ENCODE data around the gene SESTD1. TPM values are rescaled to one million over a fixed set of nuclear protein-coding genes. Genes with fewer than 3 reads are reported as not detected.

The SESTD1 gene
- total RNA-seq, 1 donor from 2014 or later: 29.7 TPM

GRCh38 chr2:179268277-179268925, 3.8 kb upstream of the SESTD1 start:
- H3K4me1 ChIP-seq (ENCODE audit: control insufficient read depth in 3 of 3, insufficient read depth in 3 of 3, low read length in 3 of 3): peaks cover 0 to 10% (median 5%) of the 10 kb centered on the region in 3 donors
- no peak overlapping the region for H3K4me3 ChIP-seq (ENCODE audit: low read length in 3 of 3)
- no peak overlapping the region for H3K9ac ChIP-seq (ENCODE audit: low read depth in 1 of 3, low read length in 3 of 3)
- H3K36me3 ChIP-seq (ENCODE audit: control insufficient read depth in 3 of 3, insufficient read depth in 3 of 3, low read length in 3 of 3): no peaks in the 10 kb centered on the region
- H3K27me3 ChIP-seq (ENCODE audit: control insufficient read depth in 3 of 3, insufficient read depth in 3 of 3, low read length in 3 of 3): no peaks in the 10 kb centered on the region
- no peak overlapping the region for H3K27ac ChIP-seq (ENCODE audit: low read depth, low read length)
- no peaks in the 10 kb centered on the region for H3K9me3 ChIP-seq (ENCODE audit: control insufficient read depth in 3 of 3, low read length in 3 of 3)

GRCh38 chr2:179266271-179266670, 1.6 kb upstream of the SESTD1 start:
- H3K36me3 ChIP-seq (ENCODE audit: control insufficient read depth in 3 of 3, insufficient read depth in 3 of 3, low read length in 3 of 3): no peaks in the 10 kb centered on the region
- H3K27ac ChIP-seq (ENCODE audit: low read depth, low read length): no peak overlapping the region
- H3K27me3 ChIP-seq (ENCODE audit: control insufficient read depth in 3 of 3, insufficient read depth in 3 of 3, low read length in 3 of 3): no peaks in the 10 kb centered on the region
- H3K4me1 ChIP-seq (ENCODE audit: control insufficient read depth in 3 of 3, insufficient read depth in 3 of 3, low read length in 3 of 3): peaks cover 0 to 12% (median 11%) of the 10 kb centered on the region in 3 donors
- H3K9me3 ChIP-seq (ENCODE audit: control insufficient read depth in 3 of 3, low read length in 3 of 3): no peaks in the 10 kb centered on the region
- H3K9ac ChIP-seq (ENCODE audit: low read depth in 1 of 3, low read length in 3 of 3): no peak overlapping the region
- no peak overlapping the region for H3K4me3 ChIP-seq (ENCODE audit: low read length in 3 of 3)

GRCh38 chr2:179265082-179265510, 464 bp upstream of the SESTD1 start:
- Histone ChIP-seq H3K9ac (ENCODE audit: low read depth in 1 of 3, low read length in 3 of 3) (peak overlapping the region; percentile 59 to 82 (median 66)), H3K27me3 (ENCODE audit: control insufficient read depth in 3 of 3, insufficient read depth in 3 of 3, low read length in 3 of 3) (no peaks in the 10 kb centered on the region), H3K36me3 (ENCODE audit: control insufficient read depth in 3 of 3, insufficient read depth in 3 of 3, low read length in 3 of 3) (no peaks in the 10 kb centered on the region), H3K27ac (ENCODE audit: low read depth, low read length) (peak overlapping the region; percentile 77), H3K9me3 (ENCODE audit: control insufficient read depth in 3 of 3, low read length in 3 of 3) (no peaks in the 10 kb centered on the region), H3K4me1 (ENCODE audit: control insufficient read depth in 3 of 3, insufficient read depth in 3 of 3, low read length in 3 of 3) (peaks cover 0 to 11% (median 11%) of the 10 kb centered on the region in 3 donors), H3K4me3 (ENCODE audit: low read length in 3 of 3) (peak overlapping the region; percentile 78 to 86 (median 80))

- H3K9me3 ChIP-seq (ENCODE audit: control insufficient read depth in 3 of 3, low read length in 3 of 3): no peaks in the 10 kb centered on the region
- H3K9ac ChIP-seq (ENCODE audit: low read depth in 1 of 3, low read length in 3 of 3): peak overlapping the region; percentile 81 to 83 (median 82)
- H3K4me3 ChIP-seq (ENCODE audit: low read length in 3 of 3): peak overlapping the region; percentile 78 to 86 (median 84)
- peak overlapping the region; percentile 61 for H3K27ac ChIP-seq (ENCODE audit: low read depth, low read length)
- no peaks in the 10 kb centered on the region for H3K36me3 ChIP-seq (ENCODE audit: control insufficient read depth in 3 of 3, insufficient read depth in 3 of 3, low read length in 3 of 3)
- H3K27me3 ChIP-seq (ENCODE audit: control insufficient read depth in 3 of 3, insufficient read depth in 3 of 3, low read length in 3 of 3): no peaks in the 10 kb centered on the region
- peaks cover 0 to 11% (median 11%) of the 10 kb centered on the region in 3 donors for H3K4me1 ChIP-seq (ENCODE audit: control insufficient read depth in 3 of 3, insufficient read depth in 3 of 3, low read length in 3 of 3)
Observed at GRCh38 chr2:179263446-179264367, 925 bp downstream of the SESTD1 start.

GRCh38 chr2:179263015-179263414, 1.6 kb downstream of the SESTD1 start:
- H3K27ac ChIP-seq (ENCODE audit: low read depth, low read length): no peak overlapping the region
- no peaks in the 10 kb centered on the region for H3K36me3 ChIP-seq (ENCODE audit: control insufficient read depth in 3 of 3, insufficient read depth in 3 of 3, low read length in 3 of 3)
- no peaks in the 10 kb centered on the region for H3K27me3 ChIP-seq (ENCODE audit: control insufficient read depth in 3 of 3, insufficient read depth in 3 of 3, low read length in 3 of 3)
- H3K4me3 ChIP-seq (ENCODE audit: low read length in 3 of 3): peak overlapping the region; percentile 78 to 86 (median 84)
- peak overlapping the region in 2 of 3 donors; percentile 82 to 83 for H3K9ac ChIP-seq (ENCODE audit: low read depth in 1 of 3, low read length in 3 of 3)
- peaks cover 0 to 11% (median 11%) of the 10 kb centered on the region in 3 donors for H3K4me1 ChIP-seq (ENCODE audit: control insufficient read depth in 3 of 3, insufficient read depth in 3 of 3, low read length in 3 of 3)
- no peaks in the 10 kb centered on the region for H3K9me3 ChIP-seq (ENCODE audit: control insufficient read depth in 3 of 3, low read length in 3 of 3)

- no peaks in the 10 kb centered on the region for H3K9me3 ChIP-seq (ENCODE audit: control insufficient read depth in 3 of 3, low read length in 3 of 3)
- peaks cover 0 to 11% (median 11%) of the 10 kb centered on the region in 3 donors for H3K4me1 ChIP-seq (ENCODE audit: control insufficient read depth in 3 of 3, insufficient read depth in 3 of 3, low read length in 3 of 3)
- H3K4me3 ChIP-seq (ENCODE audit: low read length in 3 of 3): no peak overlapping the region
- no peak overlapping the region for H3K9ac ChIP-seq (ENCODE audit: low read depth in 1 of 3, low read length in 3 of 3)
- H3K27ac ChIP-seq (ENCODE audit: low read depth, low read length): no peak overlapping the region
- no peaks in the 10 kb centered on the region for H3K27me3 ChIP-seq (ENCODE audit: control insufficient read depth in 3 of 3, insufficient read depth in 3 of 3, low read length in 3 of 3)
- no peaks in the 10 kb centered on the region for H3K36me3 ChIP-seq (ENCODE audit: control insufficient read depth in 3 of 3, insufficient read depth in 3 of 3, low read length in 3 of 3)
Observed at GRCh38 chr2:179262077-179262660, 2.5 kb downstream of the SESTD1 start.

- H3K27me3 ChIP-seq (ENCODE audit: control insufficient read depth in 3 of 3, insufficient read depth in 3 of 3, low read length in 3 of 3): no peaks in the 10 kb centered on the region
- no peak overlapping the region for H3K9ac ChIP-seq (ENCODE audit: low read depth in 1 of 3, low read length in 3 of 3)
- no peaks in the 10 kb centered on the region for H3K9me3 ChIP-seq (ENCODE audit: control insufficient read depth in 3 of 3, low read length in 3 of 3)
- no peak overlapping the region for H3K27ac ChIP-seq (ENCODE audit: low read depth, low read length)
- H3K4me3 ChIP-seq (ENCODE audit: low read length in 3 of 3): no peak overlapping the region
- H3K4me1 ChIP-seq (ENCODE audit: control insufficient read depth in 3 of 3, insufficient read depth in 3 of 3, low read length in 3 of 3): peaks cover 0 to 11% (median 11%) of the 10 kb centered on the region in 3 donors
- no peaks in the 10 kb centered on the region for H3K36me3 ChIP-seq (ENCODE audit: control insufficient read depth in 3 of 3, insufficient read depth in 3 of 3, low read length in 3 of 3)
Observed at GRCh38 chr2:179261151-179261825, 3.3 kb downstream of the SESTD1 start.

GRCh38 chr2:179260224-179260623, 4.4 kb downstream of the SESTD1 start:
- H3K4me3 ChIP-seq (ENCODE audit: low read length in 3 of 3): no peak overlapping the region
- H3K9ac ChIP-seq (ENCODE audit: low read depth in 1 of 3, low read length in 3 of 3): no peak overlapping the region
- H3K9me3 ChIP-seq (ENCODE audit: control insufficient read depth in 3 of 3, low read length in 3 of 3): no peaks in the 10 kb centered on the region
- H3K27me3 ChIP-seq (ENCODE audit: control insufficient read depth in 3 of 3, insufficient read depth in 3 of 3, low read length in 3 of 3): no peaks in the 10 kb centered on the region
- no peak overlapping the region for H3K27ac ChIP-seq (ENCODE audit: low read depth, low read length)
- H3K4me1 ChIP-seq (ENCODE audit: control insufficient read depth in 3 of 3, insufficient read depth in 3 of 3, low read length in 3 of 3): peaks cover 0 to 11% (median 11%) of the 10 kb centered on the region in 3 donors
- H3K36me3 ChIP-seq (ENCODE audit: control insufficient read depth in 3 of 3, insufficient read depth in 3 of 3, low read length in 3 of 3): no peaks in the 10 kb centered on the region

GRCh38 chr2:179255129-179255528, 9.5 kb downstream of the SESTD1 start:
- Histone ChIP-seq H3K9ac (ENCODE audit: low read depth in 1 of 3, low read length in 3 of 3) (no peak overlapping the region), H3K36me3 (ENCODE audit: control insufficient read depth in 3 of 3, insufficient read depth in 3 of 3, low read length in 3 of 3) (no peaks in the 10 kb centered on the region), H3K27me3 (ENCODE audit: control insufficient read depth in 3 of 3, insufficient read depth in 3 of 3, low read length in 3 of 3) (no peaks in the 10 kb centered on the region), H3K9me3 (ENCODE audit: control insufficient read depth in 3 of 3, low read length in 3 of 3) (no peaks in the 10 kb centered on the region), H3K4me3 (ENCODE audit: low read length in 3 of 3) (no peak overlapping the region), H3K4me1 (ENCODE audit: control insufficient read depth in 3 of 3, insufficient read depth in 3 of 3, low read length in 3 of 3) (peaks cover 0 to 6% (median 0%) of the 10 kb centered on the region in 3 donors), H3K27ac (ENCODE audit: low read depth, low read length) (no peak overlapping the region)

Measured in skeletal muscle tissue (tissue), 4 donors.